DMS 273 (cell line): ENCODE measurements around the gene ARHGEF10L.

Source experiments
- DNase-seq: peaks from one replicate; lab custom pipeline; 2025; ENCODE audit not compliant: unreplicated experiment; lab: John Stamatoyannopoulos, UW

ARHGEF10L gene

DNA sequence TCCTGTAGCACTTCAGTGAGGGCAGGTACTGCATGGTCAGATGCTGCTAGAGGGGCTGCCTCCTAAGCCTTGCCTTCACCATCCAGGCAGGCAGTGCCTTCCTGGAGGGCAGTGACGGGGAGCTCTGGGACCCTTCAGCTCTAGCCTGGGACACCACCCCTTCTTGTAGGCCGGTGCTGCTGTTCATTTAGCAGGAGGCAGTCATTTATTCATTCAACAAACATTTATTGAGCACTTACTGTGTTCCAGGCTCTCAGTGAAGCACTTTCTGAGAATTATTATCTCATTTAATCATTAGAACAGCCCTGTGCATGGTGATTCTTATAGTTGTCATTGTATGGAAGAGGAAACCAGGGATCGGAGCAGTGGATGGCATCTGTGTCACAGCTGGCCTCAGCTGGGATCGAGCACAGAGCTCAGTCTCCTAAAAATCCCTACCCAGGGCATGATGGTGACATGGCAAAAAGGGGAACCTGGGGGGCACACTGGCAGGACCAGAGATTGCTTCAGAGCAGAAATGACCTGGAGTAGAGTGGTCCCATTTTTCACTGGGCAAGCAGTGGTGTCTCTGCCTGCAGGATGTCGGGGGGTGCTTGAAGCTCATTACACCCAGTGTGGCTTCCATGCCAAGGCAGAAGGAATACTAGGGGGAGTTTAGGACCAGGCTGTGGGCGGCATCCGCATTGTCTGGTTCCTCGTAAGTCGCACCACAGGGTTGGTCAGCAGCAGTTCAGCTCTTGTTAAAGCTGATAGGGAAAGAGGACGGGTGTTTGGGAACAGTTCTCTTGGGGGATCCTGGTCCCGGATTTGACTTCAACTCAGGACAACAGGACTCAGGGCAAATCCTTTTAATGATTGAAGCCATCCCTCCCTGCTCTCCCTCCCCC, 28.8 kb downstream of the ARHGEF10L start:
- DNase-seq = no peak

GRCh38 chr1:17569200-17570139, 30.0 kb downstream of the ARHGEF10L start:
- DNase-seq = peak; percentile 79

DNA sequence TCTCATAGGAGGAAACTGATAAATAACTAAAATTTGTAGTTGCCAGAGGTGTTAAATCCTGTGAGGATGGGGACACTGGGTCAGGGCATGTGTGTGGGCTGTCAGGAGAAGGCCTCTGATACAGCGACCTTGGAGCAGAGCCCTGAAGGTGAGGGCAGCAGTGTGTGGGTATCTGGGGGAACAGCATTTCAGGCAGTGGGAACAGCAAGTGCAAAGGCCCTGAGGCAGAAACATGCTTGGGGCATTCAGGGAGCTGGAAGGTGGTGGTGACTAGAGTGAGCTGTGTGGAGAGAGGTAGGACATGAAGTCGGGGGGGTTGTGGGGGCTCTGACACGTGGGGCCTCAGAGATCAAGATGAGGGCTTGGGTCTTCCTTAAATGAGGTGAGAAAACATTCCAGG, 30.7 kb downstream of the ARHGEF10L start:
- no peak for DNase-seq

GRCh38 chr1:17572264-17572985, 32.9 kb downstream of the ARHGEF10L start:
- peak; percentile 43 for DNase-seq

DNA sequence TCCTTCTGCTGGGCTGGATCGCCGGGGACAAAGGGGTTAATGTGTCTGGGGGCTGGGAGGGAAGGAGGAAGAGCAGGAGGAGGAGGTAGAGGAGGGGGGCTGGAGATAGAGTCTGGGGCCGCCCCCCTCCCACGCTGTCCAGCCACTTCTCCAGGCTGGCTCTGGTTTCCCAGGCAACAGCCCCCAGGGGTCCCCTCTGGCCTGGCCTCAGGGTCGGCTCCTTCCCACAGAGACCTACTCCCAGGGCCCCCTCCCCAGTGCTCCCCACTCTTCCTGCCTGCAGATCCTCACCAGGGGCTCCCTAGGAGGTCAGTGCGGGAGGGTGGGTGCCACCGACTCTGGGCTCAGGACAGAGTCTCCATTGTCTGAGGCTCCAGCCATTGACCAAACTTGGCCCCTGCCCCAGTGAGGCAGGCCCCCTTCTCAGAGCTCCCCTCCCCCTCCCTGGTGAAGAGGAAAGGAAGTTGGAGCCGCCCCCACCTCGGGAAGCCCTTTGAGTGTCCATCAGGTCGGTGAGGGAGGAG, 34.1 kb downstream of the ARHGEF10L start:
- no peak for DNase-seq

- DNase-seq = peak; percentile 31
Measured at GRCh38 chr1:17574516-17574915, 35.0 kb downstream of the ARHGEF10L start.

- no peak for DNase-seq
Measured at GRCh38 chr1:17575797-17576518, 36.5 kb downstream of the ARHGEF10L start.

DNA sequence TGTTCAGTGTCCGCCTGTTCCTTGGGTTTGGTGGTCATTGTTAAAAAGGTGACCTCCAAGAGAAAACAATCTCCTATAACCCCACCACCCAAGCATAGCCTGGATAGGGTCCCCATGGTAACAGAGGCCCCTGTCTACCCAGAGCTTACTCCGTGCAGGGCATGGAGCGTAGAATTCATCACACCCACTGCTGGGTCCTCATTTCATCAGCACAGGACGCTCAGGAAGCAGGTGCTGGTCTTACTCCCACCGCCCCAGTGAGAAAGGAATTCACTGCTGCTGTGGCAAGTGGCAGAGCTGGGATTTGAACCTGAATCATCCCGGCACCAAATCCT, 37.0 kb downstream of the ARHGEF10L start:
- DNase-seq = no peak

- no peak for DNase-seq
Measured at GRCh38 chr1:17577907-17578297, 38.4 kb downstream of the ARHGEF10L start.

- DNase-seq = no peak
Measured at GRCh38 chr1:17579951-17580939, 40.7 kb downstream of the ARHGEF10L start.

- DNase-seq = no peak
Measured at GRCh38 chr1:17581389-17582123, 42.1 kb downstream of the ARHGEF10L start.

DNA sequence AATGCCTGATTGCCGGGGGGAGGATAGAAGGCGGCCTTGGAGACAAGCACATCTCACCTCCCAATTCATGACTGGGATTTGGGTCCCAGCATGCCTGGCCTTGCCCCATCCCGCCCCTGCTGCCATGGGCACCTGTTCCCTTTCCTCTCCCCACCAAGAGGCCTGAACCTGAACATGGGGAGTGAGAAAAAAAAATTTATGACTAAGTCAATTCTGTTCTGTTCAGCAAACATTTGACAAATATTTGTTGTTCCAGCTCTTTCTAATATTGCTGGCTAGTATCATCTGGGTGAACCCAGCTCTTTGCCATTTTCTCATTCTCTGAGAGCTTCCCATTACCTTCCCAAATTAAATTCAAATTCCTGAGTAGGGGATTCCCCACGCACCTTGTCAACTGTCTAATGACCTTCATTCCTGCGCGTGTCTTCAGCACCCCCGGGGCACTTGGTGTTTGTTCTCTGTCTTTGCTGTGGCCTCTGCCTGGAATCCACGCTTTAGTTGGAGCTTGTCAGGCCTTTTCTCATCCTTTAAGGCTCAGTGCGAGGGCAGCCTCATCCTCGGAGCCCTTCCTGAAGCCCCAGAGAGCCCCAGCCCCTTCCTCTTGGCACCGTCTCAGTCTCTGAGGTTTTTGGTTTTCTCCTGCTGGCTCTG, 42.8 kb downstream of the ARHGEF10L start:
- peak; percentile 58 for DNase-seq

DNA sequence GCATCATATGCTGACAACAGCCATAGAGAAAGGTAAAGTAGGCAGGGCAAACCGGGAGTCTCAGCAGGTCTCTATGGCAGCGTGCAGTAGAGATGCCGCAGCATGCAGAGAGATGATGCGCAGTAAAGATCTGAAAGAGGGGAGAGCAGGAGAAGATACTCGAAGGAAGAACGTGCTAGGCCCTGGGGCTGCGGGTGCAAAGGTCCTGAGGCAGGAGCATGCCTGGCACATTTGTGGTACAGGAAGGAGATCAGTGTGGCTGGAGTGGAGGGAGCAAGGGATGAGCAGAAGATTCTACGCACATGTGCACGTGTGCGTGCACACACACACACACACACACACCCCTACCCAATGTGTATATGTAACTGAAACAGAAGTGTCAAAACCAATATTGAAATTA, 45.0 kb downstream of the ARHGEF10L start:
- DNase-seq = no peak

- peak; percentile 39 for DNase-seq
Measured at GRCh38 chr1:17585266-17585987, 45.9 kb downstream of the ARHGEF10L start.

GRCh38 chr1:17586172-17586964, 46.9 kb downstream of the ARHGEF10L start:
- DNase-seq = peak; percentile 23

DNA sequence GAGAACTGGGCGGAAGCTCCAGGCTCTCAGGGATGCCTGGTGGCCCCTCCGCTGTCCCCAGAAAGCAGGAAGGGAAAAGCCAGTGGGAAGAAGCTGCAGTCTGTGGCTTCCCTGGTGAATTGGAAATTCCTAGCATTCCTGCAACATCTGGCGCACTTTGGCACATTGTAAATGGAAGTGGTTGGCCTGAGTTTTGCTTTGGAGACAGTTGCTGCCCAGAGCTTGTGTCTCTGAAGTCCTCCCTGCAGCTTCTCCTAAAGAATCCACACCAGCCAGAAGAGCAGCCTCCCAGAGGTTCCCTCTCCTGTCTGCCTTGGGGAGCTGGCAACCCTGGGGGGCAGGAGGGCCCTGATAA, 48.2 kb downstream of the ARHGEF10L start:
- peak; percentile 69 for DNase-seq
